GM21423 (cell line): ENCODE measurements around the gene PTPRG.
"Not testable (repeated sequence)": the region's sequence is repeated elsewhere in the genome, so short reads cannot be mapped to it uniquely, and the experiment has no call there.

Experiments used
- ATAC-seq: cut with Tn5 transposase; IDR thresholded peaks from one replicate; pipeline ENCODE4 v1.9.1; 2021; ENCODE audit warnings: mild to moderate bottlenecking, moderate library complexity; ENCODE audit not compliant: unreplicated experiment

Gene PTPRG

GRCh38 chr3:61813636-61814035 lies 252.3 kb downstream of the PTPRG start:
- no peak for ATAC-seq

GRCh38 chr3:61814674-61815073 lies 253.3 kb downstream of the PTPRG start:
- ATAC-seq: no peak

GRCh38 chr3:61816304-61816703 lies 254.9 kb downstream of the PTPRG start:
- not testable (repeated sequence) for ATAC-seq

- ATAC-seq: no peak
Observed at GRCh38 chr3:61819861-61820260, 258.5 kb downstream of the PTPRG start.

- ATAC-seq: no peak
Observed at GRCh38 chr3:61820306-61820992, 259.1 kb downstream of the PTPRG start.

GRCh38 chr3:61821823-61822251 lies 260.5 kb downstream of the PTPRG start:
- no peak for ATAC-seq

GRCh38 chr3:61822588-61822987 lies 261.2 kb downstream of the PTPRG start:
- ATAC-seq: no peak

GRCh38 chr3:61824553-61825135 lies 263.3 kb downstream of the PTPRG start:
- ATAC-seq: no peak

- no peak for ATAC-seq
Observed at GRCh38 chr3:61826161-61826560, 264.8 kb downstream of the PTPRG start.

- ATAC-seq: no peak
Observed at GRCh38 chr3:61828184-61828874, 267.0 kb downstream of the PTPRG start.

GRCh38 chr3:61828880-61829721 lies 267.7 kb downstream of the PTPRG start:
- ATAC-seq: no peak

- no peak for ATAC-seq
Observed at GRCh38 chr3:61829722-61830350, 268.5 kb downstream of the PTPRG start.

- no peak for ATAC-seq
Observed at GRCh38 chr3:61831973-61832372, 270.6 kb downstream of the PTPRG start.

GRCh38 chr3:61832375-61833229 lies 271.2 kb downstream of the PTPRG start:
- no peak for ATAC-seq

- no peak for ATAC-seq
Observed at GRCh38 chr3:61839256-61839655, 277.9 kb downstream of the PTPRG start.

- no peak for ATAC-seq
Observed at GRCh38 chr3:61841111-61841845, 279.9 kb downstream of the PTPRG start.

GRCh38 chr3:61841988-61842387 lies 280.6 kb downstream of the PTPRG start:
- no peak for ATAC-seq

- ATAC-seq: no peak
Observed at GRCh38 chr3:61844346-61844745, 283.0 kb downstream of the PTPRG start.

- no peak for ATAC-seq
Observed at GRCh38 chr3:61846488-61846887, 285.1 kb downstream of the PTPRG start.
